Right renal pelvis (tissue), 4 donors: ENCODE data around the gene ABCA4. TPM values are rescaled to one million over a fixed set of nuclear protein-coding genes. Genes with fewer than 3 reads are reported as not detected.
"Not testable (repeated sequence)": the region's sequence is repeated elsewhere in the genome, so short reads cannot be mapped to it uniquely, and the experiment has no call there.

ENCODE experiments used
- DNase-seq, 4 donors: peaks; one replicate each; pipeline ENCODE4 v3.0.0-alpha.2; 2013; ENCODE audit warnings: low read depth in 4 of 4, low spot score in 3 of 4, missing footprints in 1 of 4
- polyA plus RNA-seq, 4 donors: library from polyadenylated mRNA; unstranded; fragments of 120-200 nt; gene quantifications; one replicate each; pipeline ENCODE4 v1.2.1, GENCODE V29; 2013; ENCODE audit not compliant: insufficient read length in 4 of 4

Gene ABCA4
- polyA plus RNA-seq: 1 to 10 TPM; 6.2 to 9.0 (median 8.0) TPM

- DNase-seq: no peak
Observed at GRCh38 chr1:94120991-94121390, at the start of gene ABCA4. Gene ABCA4 (minus strand): TSS chr1:94121148. CDS start chr1:94121045, 103 bp downstream.

- no peak for DNase-seq
Observed at GRCh38 chr1:94169126-94169525, 48.2 kb upstream of the ABCA4 start.

- DNase-seq: no peak
Observed at GRCh38 chr1:94165843-94166242, 44.9 kb upstream of the ABCA4 start.

GRCh38 chr1:94164885-94165284 lies 43.9 kb upstream of the ABCA4 start:
- DNase-seq: not testable (repeated sequence)

DNA sequence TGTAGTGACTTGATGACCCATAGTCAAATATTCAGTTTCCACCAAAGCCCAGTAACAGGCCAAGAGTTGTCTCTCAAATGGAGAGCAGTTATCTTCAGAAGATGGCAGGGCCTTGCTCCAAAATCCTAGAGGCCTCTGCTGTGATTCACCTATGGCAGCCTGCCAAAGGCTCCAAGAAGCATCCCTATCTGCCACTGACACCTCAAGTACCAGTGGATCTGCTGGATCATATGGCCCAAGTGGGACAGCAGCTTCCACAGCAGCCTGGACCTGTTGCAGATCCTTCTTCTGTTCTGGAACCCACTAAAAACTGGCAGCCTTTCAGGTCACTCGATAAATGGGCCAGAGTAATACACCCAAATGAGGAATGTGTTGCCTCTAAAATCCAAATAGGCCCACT lies 43.2 kb upstream of the ABCA4 start:
- not testable (repeated sequence) for DNase-seq

- DNase-seq: not testable (repeated sequence)
Observed at GRCh38 chr1:94163249-94163648, 42.3 kb upstream of the ABCA4 start.

DNA sequence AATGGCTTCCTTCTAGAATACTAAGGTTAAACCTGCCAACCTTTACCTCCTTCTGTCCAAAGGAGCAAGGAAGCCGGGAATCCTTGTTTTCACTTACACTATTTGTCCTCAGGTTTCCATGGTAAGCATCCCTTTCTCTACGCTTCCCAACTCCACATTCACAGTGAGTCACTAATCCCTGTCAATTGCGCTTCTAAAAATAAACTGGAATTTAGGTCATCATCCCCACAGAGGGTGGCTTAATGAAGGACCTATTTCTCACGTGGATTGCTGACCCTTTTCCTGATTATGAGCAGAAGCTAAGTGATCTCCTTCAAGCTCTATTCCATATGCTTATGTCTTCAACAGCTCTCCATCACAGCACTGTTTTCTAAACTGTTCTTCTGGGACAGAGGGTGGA lies 39.9 kb upstream of the ABCA4 start:
- no peak for DNase-seq

GRCh38 chr1:94156096-94156625 lies 35.2 kb upstream of the ABCA4 start:
- no peak for DNase-seq

DNA sequence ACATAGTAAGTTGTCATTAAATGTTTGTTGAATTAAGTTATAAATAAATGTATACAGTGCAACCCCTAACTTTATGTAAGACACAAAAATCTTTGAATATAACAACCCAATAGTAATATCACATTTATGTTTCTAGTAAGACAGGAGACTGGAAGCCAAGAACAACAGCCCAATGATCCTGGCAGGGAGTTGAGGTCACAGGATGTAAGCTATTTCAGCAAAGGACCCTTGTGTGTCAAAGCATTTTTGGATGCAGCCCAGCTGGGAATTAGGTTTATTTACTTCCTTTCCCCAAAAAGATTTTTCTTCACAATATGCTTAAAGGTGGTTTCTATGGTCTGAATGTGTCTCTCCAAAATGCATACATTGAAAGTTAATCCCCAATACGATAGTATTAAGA lies 34.0 kb upstream of the ABCA4 start:
- peak in 1 of 4 donors; percentile 20 for DNase-seq

- DNase-seq: no peak
Observed at GRCh38 chr1:94153133-94153532, 32.2 kb upstream of the ABCA4 start.

GRCh38 chr1:94149166-94149565 lies 28.2 kb upstream of the ABCA4 start:
- not testable (repeated sequence) for DNase-seq

DNA sequence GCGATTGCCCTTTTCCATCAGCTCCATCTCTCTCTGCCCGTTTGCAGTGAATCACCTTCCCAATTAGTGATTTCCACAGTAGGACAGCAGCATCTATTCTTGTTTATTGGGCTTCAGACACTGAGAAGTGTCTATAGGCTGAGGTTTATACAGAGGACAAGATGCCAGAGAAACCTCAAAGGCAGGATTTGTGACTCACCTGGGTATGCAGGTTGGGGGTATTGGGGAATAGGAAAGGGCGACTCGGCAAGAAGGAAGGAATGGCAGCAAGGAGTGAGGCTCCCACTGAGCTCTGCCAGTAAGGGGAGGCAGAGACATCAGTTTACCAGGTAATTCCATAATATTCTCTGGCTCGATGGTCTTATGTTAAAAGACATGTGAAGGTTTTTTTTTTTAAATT lies 25.3 kb upstream of the ABCA4 start:
- DNase-seq: no peak

DNA sequence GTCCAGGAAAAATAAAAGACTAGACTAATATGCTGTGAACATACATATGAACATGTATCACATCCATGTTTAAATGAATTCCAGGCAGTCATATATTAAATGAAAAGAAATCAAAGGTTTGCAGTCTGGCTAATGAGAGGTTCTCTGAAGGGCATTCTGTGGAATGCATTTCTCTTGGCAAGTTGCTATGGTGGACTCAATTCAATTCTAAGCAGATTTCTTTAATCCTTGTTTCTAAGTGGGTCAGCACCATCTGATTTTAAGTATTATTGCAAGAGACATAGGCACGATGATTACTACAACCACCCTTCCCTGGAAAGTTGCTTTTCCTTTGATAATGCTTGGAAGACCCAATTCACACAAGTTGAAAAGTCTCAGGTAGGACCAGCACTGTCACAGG lies 23.9 kb upstream of the ABCA4 start:
- DNase-seq: no peak

DNA sequence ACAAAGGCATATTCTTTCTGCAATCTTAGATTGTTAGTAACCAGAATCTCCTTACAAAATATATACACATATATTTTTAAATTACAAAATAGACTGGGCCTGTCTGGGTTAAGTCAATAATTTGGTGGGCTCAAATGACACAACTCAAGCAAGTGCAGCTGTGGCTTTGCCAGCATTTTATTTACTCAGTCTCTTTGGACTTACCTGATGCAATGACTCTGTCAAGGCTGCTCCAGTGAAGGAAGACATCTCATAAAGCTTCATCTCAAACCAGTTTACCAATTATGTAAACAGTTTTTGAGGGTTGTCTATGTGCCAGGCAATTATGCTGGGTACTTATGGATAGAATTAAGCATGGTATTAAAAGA lies 22.8 kb upstream of the ABCA4 start:
- no peak for DNase-seq

DNA sequence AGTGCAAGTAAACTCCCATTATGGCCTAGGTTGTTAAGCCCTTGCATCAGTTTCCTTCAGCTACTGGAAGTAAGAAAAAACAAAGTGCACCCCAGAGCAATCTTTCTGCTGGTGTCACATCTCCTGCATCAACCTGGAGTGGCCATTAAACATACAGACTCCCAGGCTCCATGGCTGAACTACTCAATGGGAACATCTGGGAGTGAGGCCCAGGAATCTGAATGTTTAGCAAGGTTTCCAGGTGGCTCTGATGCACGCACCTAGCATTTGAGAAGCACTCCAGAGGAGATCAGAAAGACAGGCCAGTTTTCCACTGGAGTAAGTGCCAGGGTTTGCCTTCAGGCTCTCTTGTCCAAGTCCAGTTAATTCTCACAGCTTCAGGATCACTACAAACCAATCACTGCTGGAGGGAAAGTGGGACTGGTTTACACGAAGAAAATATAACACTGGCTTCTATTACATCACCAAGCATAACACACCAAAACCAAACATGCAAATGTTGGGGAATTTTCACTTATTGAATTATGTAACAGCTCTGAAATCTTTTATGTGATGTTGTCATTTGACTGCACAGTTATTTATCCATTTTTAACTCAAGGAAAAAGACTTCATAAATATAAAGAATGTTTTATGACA lies 22.3 kb upstream of the ABCA4 start:
- DNase-seq: no peak

DNA sequence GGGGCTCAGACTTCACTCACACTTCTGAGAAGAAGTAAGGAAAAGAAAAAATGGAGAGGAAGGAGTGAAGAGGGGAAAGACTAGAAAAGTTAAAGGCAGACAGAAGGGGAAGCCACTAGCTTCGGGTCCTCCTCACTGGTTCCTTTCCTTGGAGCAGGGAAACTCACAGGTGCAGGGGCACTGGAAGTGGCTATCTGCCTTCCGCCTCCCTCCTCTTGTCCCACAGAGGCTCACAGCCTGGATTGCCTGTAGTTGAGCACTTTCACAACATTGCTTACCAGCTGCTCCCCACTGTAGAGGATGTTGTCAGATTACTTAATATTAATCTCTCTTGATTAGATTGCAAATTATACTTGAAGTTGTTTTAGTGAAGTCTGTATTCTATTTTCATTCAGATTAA lies 21.6 kb upstream of the ABCA4 start:
- DNase-seq: no peak

DNA sequence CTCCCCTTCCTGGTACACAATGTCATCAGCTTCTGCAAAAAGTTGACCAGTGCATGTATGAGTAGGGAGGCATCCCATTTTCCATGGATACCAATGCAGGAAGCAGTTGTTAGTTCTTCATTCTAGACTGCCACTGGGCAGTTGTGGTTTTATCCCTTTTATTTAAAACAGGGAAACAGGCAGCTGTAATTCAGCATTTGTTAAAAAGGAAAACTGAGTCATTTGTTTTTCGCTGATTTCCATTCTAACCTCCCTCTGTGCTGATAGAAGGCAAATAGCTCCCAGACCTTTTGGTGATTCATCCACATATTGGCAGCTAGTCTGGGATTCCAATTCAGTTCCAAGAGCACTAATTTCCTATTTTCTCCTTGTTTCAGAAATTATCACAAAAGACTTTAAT lies 21.1 kb upstream of the ABCA4 start:
- no peak for DNase-seq

DNA sequence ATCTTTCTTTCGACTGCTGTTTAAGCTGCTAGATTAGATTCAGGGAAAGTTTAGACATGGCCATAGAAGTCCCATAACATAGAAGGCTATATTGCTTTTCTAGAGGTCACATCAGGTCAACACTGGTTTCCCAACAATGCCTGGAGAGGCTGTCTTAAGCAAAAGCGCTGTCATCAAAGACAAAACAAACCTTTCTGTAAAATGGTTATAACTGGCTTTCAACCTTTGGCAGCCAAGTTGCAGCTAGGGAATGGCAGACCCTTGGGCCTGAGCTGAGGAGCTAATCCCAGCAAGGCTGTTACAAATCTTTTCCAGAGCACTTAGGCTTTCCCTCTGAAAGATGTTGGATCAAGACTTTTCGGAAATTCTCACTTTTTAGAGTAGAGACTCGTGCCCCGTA lies 11.2 kb upstream of the ABCA4 start:
- no peak for DNase-seq

DNA sequence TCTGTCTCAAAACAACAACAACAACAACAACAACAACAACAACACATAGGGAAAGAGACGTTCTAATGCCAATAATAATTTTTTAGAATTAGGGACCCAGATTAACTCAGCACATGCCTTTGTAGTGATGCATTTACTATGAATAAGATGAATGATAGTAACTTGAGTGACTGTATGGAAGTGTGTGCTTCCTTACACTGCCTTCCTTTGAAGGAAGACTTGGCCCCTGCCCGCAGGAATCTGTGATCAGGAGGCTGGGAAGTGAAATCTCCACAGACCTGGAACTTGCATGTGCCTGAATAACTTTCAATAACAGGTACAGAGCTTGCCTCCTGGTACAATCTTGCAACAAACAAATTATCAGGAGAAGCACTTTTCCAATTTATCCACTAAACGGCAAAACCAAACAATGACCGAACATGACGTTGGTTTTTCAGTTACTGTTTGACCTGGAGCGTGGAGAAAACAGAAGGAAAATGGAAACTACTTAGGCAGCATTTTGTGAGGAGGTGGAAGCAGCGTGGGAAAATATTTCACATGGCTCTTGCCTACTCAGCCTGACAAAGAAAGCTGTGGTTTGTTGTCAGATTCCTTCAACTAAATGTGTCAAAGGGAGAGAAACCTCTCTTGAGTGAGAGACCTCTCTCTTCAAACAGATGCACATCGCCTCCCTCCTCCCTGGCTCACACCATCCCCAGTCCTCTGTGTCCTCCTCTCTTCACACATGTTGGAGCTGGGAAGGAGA lies 10.1 kb upstream of the ABCA4 start:
- no peak for DNase-seq

DNA sequence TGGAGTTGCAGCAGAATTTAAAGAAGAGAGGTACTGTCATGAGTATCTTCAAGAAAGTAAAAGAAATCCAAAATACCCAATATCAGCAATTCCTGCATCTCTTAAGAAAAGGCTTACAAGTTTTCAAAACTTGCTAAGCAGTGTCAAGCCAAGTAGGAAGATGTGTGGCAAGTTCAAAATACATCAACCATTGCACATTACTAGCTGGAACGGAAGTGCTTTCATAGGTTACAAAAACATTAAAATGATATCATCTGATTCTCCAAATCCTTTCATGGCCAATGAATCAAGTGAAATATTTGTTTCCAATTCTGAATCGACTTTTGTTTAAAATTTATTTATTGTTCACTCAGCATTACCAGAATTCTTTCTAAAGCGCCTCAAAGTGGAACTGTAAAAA lies 5.7 kb upstream of the ABCA4 start:
- no peak for DNase-seq

DNA sequence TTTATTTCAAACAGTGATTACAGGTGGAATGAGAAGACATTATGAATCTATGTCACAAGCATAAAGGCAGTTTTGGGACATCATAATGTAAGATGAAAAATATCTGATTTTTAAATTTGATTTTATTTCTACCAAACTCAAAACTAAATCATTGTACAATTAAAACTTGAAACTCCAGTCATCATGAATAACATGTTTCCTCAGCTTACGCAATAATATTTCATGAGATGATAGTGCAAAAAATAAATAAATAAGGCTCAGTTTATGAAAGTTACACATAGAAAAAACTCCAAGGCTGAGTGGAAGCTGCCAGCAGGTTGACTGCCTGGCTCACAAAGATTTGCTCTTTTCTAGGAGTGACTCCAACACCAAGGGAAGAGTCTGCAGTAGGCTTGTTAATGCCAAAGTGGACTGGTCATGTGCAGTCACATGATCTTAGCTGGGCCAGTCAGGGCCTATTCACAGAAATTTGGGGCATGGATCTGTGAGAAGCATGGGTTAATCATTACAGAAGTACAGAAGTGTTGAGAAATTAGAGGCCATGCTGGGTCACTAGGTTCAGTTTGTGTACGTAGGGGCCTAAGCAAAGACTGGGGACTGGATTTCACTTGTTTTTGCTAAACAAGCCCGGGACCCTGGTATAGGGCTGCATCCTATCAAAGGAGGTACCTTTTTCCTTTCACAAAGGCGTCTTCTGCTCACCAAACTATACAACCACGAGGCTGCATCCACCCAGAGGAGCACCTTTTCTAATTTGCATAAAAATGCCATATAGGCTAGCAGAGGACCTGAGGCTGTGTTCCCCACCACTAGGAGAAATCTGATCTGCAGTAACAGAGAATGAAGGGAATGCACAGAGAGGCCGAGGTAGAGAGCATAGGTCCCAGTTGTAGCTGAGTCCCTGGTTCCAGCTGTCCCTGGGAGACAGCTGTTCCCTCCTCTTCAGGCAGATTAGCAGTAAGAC lies 4.9 kb upstream of the ABCA4 start:
- no peak for DNase-seq
